ENCODE data around the gene MARCHF10.
A peak's percentile ranks its signal among the peaks of the same experiment; 100 is the strongest.
"Not testable (repeated sequence)": the region's sequence is repeated elsewhere in the genome, so short reads cannot be mapped to it uniquely, and the experiment has no call there.

Gene MARCHF10

GRCh38 chr17:62807812-62808575, at the start of gene MARCHF10:
TSS of gene MARCHF10 (minus strand) at chr17:62808314. CDS start at chr17:62801735, 6,579 bp downstream.
- DNase-seq (ENCODE audit: low read depth), result no peak

- DNase-seq (ENCODE audit: low read depth), result no peak
These were observed 49.4 kb upstream of the MARCHF10 start for GRCh38 chr17:62857526-62857925.

GRCh38 chr17:62856594-62856993, 48.5 kb upstream of the MARCHF10 start:
- no peak for DNase-seq (ENCODE audit: low read depth)

GRCh38 chr17:62855156-62855555, 47.0 kb upstream of the MARCHF10 start:
- no peak for DNase-seq (ENCODE audit: low read depth)

- peak; percentile 36 for DNase-seq (ENCODE audit: low read depth)
These were observed 46.1 kb upstream of the MARCHF10 start for GRCh38 chr17:62854098-62854680.

- no peak for DNase-seq (ENCODE audit: low read depth)
These were observed 44.1 kb upstream of the MARCHF10 start for GRCh38 chr17:62852195-62852594.

GRCh38 chr17:62849591-62850415, 41.7 kb upstream of the MARCHF10 start:
- DNase-seq (ENCODE audit: low read depth), result not testable (repeated sequence)

GRCh38 chr17:62848334-62848733, 40.2 kb upstream of the MARCHF10 start:
- DNase-seq (ENCODE audit: low read depth), result no peak

- no peak for DNase-seq (ENCODE audit: low read depth)
These were observed 39.3 kb upstream of the MARCHF10 start for GRCh38 chr17:62847426-62847825.

GRCh38 chr17:62840871-62841270, 32.8 kb upstream of the MARCHF10 start:
- no peak for DNase-seq (ENCODE audit: low read depth)

- DNase-seq (ENCODE audit: low read depth), result not testable (repeated sequence)
These were observed 25.7 kb upstream of the MARCHF10 start for GRCh38 chr17:62833816-62834215.

- no peak for DNase-seq (ENCODE audit: low read depth)
These were observed 24.3 kb upstream of the MARCHF10 start for GRCh38 chr17:62832405-62832804.

- not testable (repeated sequence) for DNase-seq (ENCODE audit: low read depth)
These were observed 23.0 kb upstream of the MARCHF10 start for GRCh38 chr17:62831066-62831465.

GRCh38 chr17:62827746-62828485, 19.8 kb upstream of the MARCHF10 start:
- DNase-seq (ENCODE audit: low read depth), result no peak

GRCh38 chr17:62826956-62827355, 18.8 kb upstream of the MARCHF10 start:
- DNase-seq (ENCODE audit: low read depth), result no peak

- DNase-seq (ENCODE audit: low read depth), result no peak
These were observed 17.1 kb upstream of the MARCHF10 start for GRCh38 chr17:62825182-62825581.

- DNase-seq (ENCODE audit: low read depth), result peak; percentile 98
These were observed 16.4 kb upstream of the MARCHF10 start for GRCh38 chr17:62824290-62825131.

- no peak for DNase-seq (ENCODE audit: low read depth)
These were observed 15.2 kb upstream of the MARCHF10 start for GRCh38 chr17:62823111-62823893.

GRCh38 chr17:62822080-62822904, 14.2 kb upstream of the MARCHF10 start:
- no peak for DNase-seq (ENCODE audit: low read depth)

Data from GM04503 (cell line).